ENCODE results near the gene RASSF4. TPM values are rescaled to one million over a fixed set of nuclear protein-coding genes. Genes with fewer than 3 reads are reported as not detected.
"Not testable (repeated sequence)": the region's sequence is repeated elsewhere in the genome, so short reads cannot be mapped to it uniquely, and the experiment has no call there.

RASSF4 gene
- total RNA-seq, 1 donor from 2014 or later = 40.0 TPM

GRCh38 chr10:45006276-45007030 lies 46.9 kb downstream of the RASSF4 start:
- intact Hi-C loops (cut with DNase I) = loop anchor here (10.0 kb wide), 1 partner anchor 588 kb away; no protein-coding TSS in a partner anchor

DNA sequence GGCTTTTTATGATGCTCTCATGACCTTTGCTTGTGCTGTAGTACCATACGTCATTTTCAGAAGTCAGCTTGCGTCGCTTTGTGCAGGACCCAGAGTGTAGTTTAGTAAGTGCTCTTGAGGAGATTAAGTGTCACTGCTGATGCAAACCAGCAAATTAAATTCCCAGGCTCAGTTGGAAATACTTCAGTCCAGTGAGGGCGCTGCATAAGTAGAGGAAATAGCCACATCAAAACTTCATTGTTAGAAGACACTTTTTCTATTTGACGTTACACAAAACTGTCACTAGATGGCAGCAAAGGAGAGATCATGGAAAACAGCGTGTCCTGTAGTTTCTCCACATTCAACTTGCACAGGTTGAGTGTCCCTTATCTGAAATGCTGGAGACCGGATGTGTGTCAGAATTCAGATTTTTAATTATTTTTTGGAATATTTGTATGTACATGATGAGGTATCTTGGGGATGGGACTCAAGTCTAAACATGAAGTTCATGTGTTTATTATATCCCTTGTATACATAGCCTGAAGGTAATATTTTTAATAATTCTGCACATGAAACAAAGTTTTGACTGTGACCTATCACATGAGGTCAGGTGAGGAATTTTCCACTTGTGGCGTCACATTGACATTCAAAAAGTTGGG lies 49.0 kb downstream of the RASSF4 start:
- TF ChIP-seq, protein P1, sequence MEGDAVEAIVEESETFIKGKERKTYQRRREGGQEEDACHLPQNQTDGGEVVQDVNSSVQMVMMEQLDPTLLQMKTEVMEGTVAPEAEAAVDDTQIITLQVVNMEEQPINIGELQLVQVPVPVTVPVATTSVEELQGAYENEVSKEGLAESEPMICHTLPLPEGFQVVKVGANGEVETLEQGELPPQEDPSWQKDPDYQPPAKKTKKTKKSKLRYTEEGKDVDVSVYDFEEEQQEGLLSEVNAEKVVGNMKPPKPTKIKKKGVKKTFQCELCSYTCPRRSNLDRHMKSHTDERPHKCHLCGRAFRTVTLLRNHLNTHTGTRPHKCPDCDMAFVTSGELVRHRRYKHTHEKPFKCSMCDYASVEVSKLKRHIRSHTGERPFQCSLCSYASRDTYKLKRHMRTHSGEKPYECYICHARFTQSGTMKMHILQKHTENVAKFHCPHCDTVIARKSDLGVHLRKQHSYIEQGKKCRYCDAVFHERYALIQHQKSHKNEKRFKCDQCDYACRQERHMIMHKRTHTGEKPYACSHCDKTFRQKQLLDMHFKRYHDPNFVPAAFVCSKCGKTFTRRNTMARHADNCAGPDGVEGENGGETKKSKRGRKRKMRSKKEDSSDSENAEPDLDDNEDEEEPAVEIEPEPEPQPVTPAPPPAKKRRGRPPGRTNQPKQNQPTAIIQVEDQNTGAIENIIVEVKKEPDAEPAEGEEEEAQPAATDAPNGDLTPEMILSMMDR (IDR thresholded peaks at IDR 0.05) = peak; percentile 57 to 79 (median 72)
- peaks cover 0 to 3% of the 10 kb centered on the region in 2 donors for H3K4me1 ChIP-seq
- intact Hi-C loops (cut with DNase I) = loop anchor here (10.0 kb wide), 1 partner anchor 586 kb away; no protein-coding TSS in a partner anchor
- no peaks in the 10 kb centered on the region for H3K9me3 ChIP-seq
- peaks cover 0 to 22% of the 10 kb centered on the region in 2 donors for H3K36me3 ChIP-seq
- DNase-seq (ENCODE audit: low spot score in 2 of 2) = no peak
- no peak overlapping the region for H3K27ac ChIP-seq
- no peak overlapping the region for H3K4me3 ChIP-seq
- no peaks in the 10 kb centered on the region for H3K27me3 ChIP-seq

More at GRCh38 chr10:45006276-45007030, 46.9 kb downstream of the RASSF4 start:
- peaks cover 0 to 26% of the 10 kb centered on the region in 2 donors for H3K36me3 ChIP-seq
- H3K9me3 ChIP-seq = no peaks in the 10 kb centered on the region
- H3K27ac ChIP-seq = no peak overlapping the region
- TF ChIP-seq, protein P1 (IDR thresholded peaks at IDR 0.05) = no peak
- no peaks in the 10 kb centered on the region for H3K27me3 ChIP-seq
- H3K4me1 ChIP-seq = peaks cover 0 to 10% of the 10 kb centered on the region in 2 donors
- H3K4me3 ChIP-seq = no peak overlapping the region
- DNase-seq (ENCODE audit: low spot score in 2 of 2) = no peak

DNA sequence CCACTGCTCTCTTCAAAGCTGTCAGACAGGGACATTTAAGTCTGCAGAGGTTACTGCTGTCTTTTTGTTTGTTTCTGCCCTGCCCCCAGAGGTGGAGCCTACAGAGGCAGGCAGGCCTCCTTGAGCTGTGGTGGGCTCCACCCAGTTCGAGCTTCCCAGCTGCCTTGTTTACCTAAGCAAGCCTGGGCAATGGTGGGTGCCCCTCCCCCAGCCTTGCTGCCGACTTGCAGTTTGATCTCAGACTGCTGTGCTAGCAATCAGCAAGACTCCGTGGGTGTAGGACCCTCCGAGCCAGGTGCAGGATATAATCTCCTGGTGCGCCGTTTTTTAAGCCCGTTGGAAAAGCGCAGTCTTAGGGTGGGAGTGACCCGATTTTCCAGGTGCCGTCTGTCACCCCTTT lies 55.0 kb downstream of the RASSF4 start:
- H3K36me3 ChIP-seq; H3K27me3 ChIP-seq; H3K27ac ChIP-seq; intact Hi-C loops (cut with DNase I); H3K4me3 ChIP-seq; H3K4me1 ChIP-seq; DNase-seq (ENCODE audit: low spot score in 2 of 2); H3K9me3 ChIP-seq: not testable (repeated sequence)

DNA sequence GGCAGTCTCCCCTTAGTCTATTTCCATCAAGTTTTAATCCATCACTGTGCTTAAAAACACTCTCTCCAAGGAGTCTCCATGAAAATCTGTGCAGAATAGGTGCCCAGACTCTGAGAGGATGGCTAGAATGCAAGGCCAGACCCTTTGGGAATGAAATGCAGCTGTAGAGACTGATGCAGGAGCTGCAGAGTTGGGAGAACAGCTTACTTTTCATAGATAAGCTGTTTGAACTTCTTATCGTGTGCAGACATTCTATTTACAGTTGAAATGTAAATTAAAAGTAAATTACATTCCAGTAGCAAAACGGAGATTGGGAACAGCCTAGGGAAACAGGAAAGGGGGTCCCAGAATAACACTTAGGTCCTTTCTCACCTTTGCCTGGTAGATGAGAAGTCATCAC lies 56.0 kb downstream of the RASSF4 start:
- H3K9me3 ChIP-seq = no peaks in the 10 kb centered on the region
- H3K27me3 ChIP-seq = no peaks in the 10 kb centered on the region
- no peak overlapping the region for H3K4me3 ChIP-seq
- no peak for DNase-seq (ENCODE audit: low spot score in 2 of 2)
- TF ChIP-seq, protein P1 (IDR thresholded peaks at IDR 0.05) = no peak
- no peak overlapping the region for H3K27ac ChIP-seq
- H3K4me1 ChIP-seq = no peaks in the 10 kb centered on the region
- intact Hi-C loops (cut with DNase I) = no loop called here
- no peaks in the 10 kb centered on the region for H3K36me3 ChIP-seq

- no peak overlapping the region for H3K27ac ChIP-seq
- TF ChIP-seq, protein P1 (IDR thresholded peaks at IDR 0.05) = no peak
- H3K4me3 ChIP-seq = no peak overlapping the region
- no peaks in the 10 kb centered on the region for H3K27me3 ChIP-seq
- H3K4me1 ChIP-seq = no peaks in the 10 kb centered on the region
- no peak for DNase-seq (ENCODE audit: low spot score in 2 of 2)
- intact Hi-C loops (cut with DNase I) = no loop called here
- H3K9me3 ChIP-seq = no peaks in the 10 kb centered on the region
- no peaks in the 10 kb centered on the region for H3K36me3 ChIP-seq
Observed at GRCh38 chr10:45023426-45023825, 63.8 kb downstream of the RASSF4 start.

DNA sequence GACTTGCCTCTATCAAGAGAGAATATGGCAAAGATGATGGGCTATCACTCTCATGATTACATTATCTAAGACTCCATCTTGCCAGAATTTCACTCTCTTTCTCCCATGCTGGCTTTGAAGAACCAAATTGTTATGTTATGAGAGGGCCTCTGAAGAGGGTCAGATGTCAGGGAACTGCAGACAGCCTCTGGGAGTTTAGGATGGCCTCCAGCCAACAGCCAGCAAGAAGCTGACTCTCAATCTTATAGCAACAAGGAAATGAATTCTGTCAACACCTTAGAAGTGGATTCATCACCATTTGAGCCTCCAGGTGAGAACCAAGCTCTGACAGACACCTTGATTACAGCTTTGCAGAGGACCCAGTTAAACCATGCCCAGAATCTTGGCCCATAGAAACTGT lies 74.7 kb downstream of the RASSF4 start:
- TF ChIP-seq, protein P1 (IDR thresholded peaks at IDR 0.05) = no peak
- Histone ChIP-seq H3K27ac (no peak overlapping the region), H3K4me1 (no peaks in the 10 kb centered on the region), H3K4me3 (no peak overlapping the region), H3K9me3 (peaks cover 8 to 18% of the 10 kb centered on the region in 2 donors), H3K36me3 (no peaks in the 10 kb centered on the region), H3K27me3 (no peaks in the 10 kb centered on the region)
- intact Hi-C loops (cut with DNase I) = no loop called here
- DNase-seq (ENCODE audit: low spot score in 2 of 2) = no peak
